GM13976 (cell line): Measurements from ENCODE around the gene RRBP1.

Experiments used
- DNase-seq: peaks from one replicate; pipeline ENCODE4 v3.0.0; 2012; ENCODE audit warnings: low spot score
- CTCF ChIP-seq: IDR thresholded peaks from 2 replicates; pipeline ENCODE4 v1.5.1; 2012; ENCODE audit warnings: borderline replicate concordance, mild to moderate bottlenecking; ENCODE audit not compliant: insufficient read depth; ENCODE audit errors: extremely low read depth, missing control alignments, control extremely low read depth
- in situ Hi-C: fragments of 300-500 bp; cut with MboI; formaldehyde crosslinking; loops from one replicate; pipeline ENCODE4 v1.12.0; 2022; ENCODE audit warnings: low sequenced_read_pairs, mixed read lengths, inconsistent platforms; ENCODE audit not compliant: unreplicated experiment

RRBP1 gene

GRCh38 chr20:17615645-17616479, 66.2 kb downstream of the RRBP1 start:
- peak; percentile 16 for DNase-seq
- TF ChIP-seq CTCF: no peak
- in situ Hi-C loops: no loop called here

GRCh38 chr20:17614812-17615644, 67.0 kb downstream of the RRBP1 start:
- TF ChIP-seq CTCF: no peak
- in situ Hi-C loops: no loop called here
- DNase-seq: peak; percentile 14

DNA sequence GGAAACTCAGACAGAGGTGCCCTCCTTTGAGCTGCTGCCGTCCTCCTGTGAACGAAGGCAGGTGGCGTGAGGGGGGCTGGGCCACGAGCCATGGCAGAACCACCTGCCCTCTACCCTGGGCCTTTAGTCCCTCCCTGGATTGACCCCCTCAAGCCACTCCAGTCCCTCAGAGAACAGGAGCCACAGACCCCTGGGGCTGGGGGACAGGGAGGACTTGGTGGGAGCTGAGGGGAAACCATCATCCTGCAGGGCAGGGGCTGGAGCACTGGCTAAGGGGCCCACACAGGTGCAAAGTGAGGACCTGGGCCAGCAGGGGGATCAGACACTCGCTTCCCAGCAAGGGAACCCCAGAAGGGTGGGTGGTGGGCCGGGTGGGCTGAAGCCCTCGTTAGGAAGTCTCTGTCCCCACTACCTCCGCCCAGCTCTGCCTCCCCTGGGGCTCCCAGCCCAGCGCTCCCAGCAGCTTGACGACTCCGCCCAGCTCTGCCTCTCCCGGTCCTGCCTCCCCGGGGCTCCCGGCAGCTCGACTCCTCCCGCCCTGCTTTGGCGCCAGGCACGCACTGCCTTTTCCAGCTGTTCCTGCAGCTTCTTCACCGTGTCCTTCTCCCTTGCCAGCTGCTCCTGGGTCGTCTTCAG, 67.7 kb downstream of the RRBP1 start:
- peak; percentile 18 for DNase-seq
- in situ Hi-C loops: no loop called here
- no peak for TF ChIP-seq CTCF

GRCh38 chr20:17613328-17614175, 68.5 kb downstream of the RRBP1 start:
- in situ Hi-C loops: no loop called here

GRCh38 chr20:17612992-17613327, 69.1 kb downstream of the RRBP1 start:
- in situ Hi-C loops: no loop called here
- DNase-seq: peak; percentile 10
- no peak for TF ChIP-seq CTCF

More at GRCh38 chr20:17613328-17614175, 68.5 kb downstream of the RRBP1 start:
- DNase-seq: no peak
- no peak for TF ChIP-seq CTCF
